ENCODE data around the gene CHRM3.

CHRM3 gene

DNA sequence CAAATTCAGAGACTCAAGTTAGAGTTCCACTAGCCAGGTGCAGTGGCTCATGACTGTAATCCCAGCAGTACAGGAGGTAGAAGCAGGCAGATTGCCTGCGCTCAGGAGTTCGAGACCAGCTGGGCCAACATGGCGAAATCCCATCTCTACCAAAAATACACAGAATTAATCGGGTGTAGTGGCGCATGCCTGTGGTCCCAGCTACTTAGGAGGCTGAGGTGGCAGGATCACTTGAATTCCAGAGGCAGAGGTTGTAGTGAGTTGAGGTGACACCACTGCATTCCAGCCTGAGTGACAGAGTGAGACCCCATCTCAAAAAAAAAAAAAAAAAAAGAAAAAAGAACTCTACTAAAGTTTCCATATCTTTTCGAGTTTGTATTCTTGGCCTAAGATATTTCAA lies 36.7 kb upstream of the CHRM3 start:
- Histone ChIP-seq H3K9me3 (ENCODE audit: severe bottlenecking) (no peaks in the 10 kb centered on the region), H3K36me3 (ENCODE audit: low read depth) (no peaks in the 10 kb centered on the region), H3K27me3 (ENCODE audit: insufficient read depth, poor library complexity, severe bottlenecking) (no peaks in the 10 kb centered on the region), H3K4me3 (ENCODE audit: severe bottlenecking) (no peak overlapping the region), H3K4me1 (ENCODE audit: insufficient read depth, poor library complexity, severe bottlenecking) (no peaks in the 10 kb centered on the region), H3K27ac (ENCODE audit: poor library complexity, severe bottlenecking) (no peak overlapping the region)
- ATAC-seq (ENCODE audit: low read depth) (no peak), DNase-seq (ENCODE audit: low spot score) (no peak)
- TF ChIP-seq CTCF (IDR thresholded peaks at IDR 0.05; ENCODE audit: poor library complexity, severe bottlenecking), result no peak

- Histone ChIP-seq H3K27ac (ENCODE audit: poor library complexity, severe bottlenecking) (no peak overlapping the region), H3K4me3 (ENCODE audit: severe bottlenecking) (no peak overlapping the region), H3K36me3 (ENCODE audit: low read depth) (no peaks in the 10 kb centered on the region), H3K9me3 (ENCODE audit: severe bottlenecking) (no peaks in the 10 kb centered on the region), H3K4me1 (ENCODE audit: insufficient read depth, poor library complexity, severe bottlenecking) (no peaks in the 10 kb centered on the region), H3K27me3 (ENCODE audit: insufficient read depth, poor library complexity, severe bottlenecking) (no peaks in the 10 kb centered on the region)
- no peak for TF ChIP-seq CTCF (IDR thresholded peaks at IDR 0.05; ENCODE audit: poor library complexity, severe bottlenecking)
- no peak for ATAC-seq (ENCODE audit: low read depth)
- no peak for DNase-seq (ENCODE audit: low spot score)
Observed at GRCh38 chr1:239353536-239353935, 32.8 kb upstream of the CHRM3 start.

- no peaks in the 10 kb centered on the region for H3K4me1 ChIP-seq (ENCODE audit: insufficient read depth, poor library complexity, severe bottlenecking)
- H3K4me3 ChIP-seq (ENCODE audit: severe bottlenecking), result no peak overlapping the region
- H3K9me3 ChIP-seq (ENCODE audit: severe bottlenecking), result no peaks in the 10 kb centered on the region
- no peaks in the 10 kb centered on the region for H3K36me3 ChIP-seq (ENCODE audit: low read depth)
- TF ChIP-seq CTCF (IDR thresholded peaks at IDR 0.05; ENCODE audit: poor library complexity, severe bottlenecking), result no peak
- no peaks in the 10 kb centered on the region for H3K27me3 ChIP-seq (ENCODE audit: insufficient read depth, poor library complexity, severe bottlenecking)
- ATAC-seq (ENCODE audit: low read depth) (no peak), DNase-seq (ENCODE audit: low spot score) (no peak)
- H3K27ac ChIP-seq (ENCODE audit: poor library complexity, severe bottlenecking), result no peak overlapping the region
Observed at GRCh38 chr1:239354231-239354630, 32.1 kb upstream of the CHRM3 start.

DNA sequence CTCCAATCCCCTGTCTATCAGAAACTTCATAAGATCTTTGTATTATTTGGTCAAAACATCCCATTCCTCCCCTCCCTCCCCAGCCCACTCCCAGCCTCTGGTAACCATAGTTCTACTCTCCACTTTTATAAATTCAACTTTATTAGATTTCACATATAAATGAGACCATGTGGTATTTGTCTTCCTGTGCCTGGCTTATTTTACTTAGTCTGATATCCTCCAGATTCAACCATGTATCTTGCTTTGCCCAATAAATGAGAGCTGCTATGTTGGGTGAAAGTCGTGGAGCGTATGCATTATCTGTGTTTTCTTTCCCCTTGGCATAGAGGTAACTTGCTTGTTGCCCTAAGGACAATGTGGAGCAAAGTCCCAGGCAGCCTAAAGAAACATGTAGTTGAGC lies 28.5 kb upstream of the CHRM3 start:
- no peak for ATAC-seq (ENCODE audit: low read depth)
- Histone ChIP-seq H3K9me3 (ENCODE audit: severe bottlenecking) (no peaks in the 10 kb centered on the region), H3K4me1 (ENCODE audit: insufficient read depth, poor library complexity, severe bottlenecking) (peaks cover 7% of the 10 kb centered on the region), H3K36me3 (ENCODE audit: low read depth) (no peaks in the 10 kb centered on the region), H3K27ac (ENCODE audit: poor library complexity, severe bottlenecking) (no peak overlapping the region), H3K4me3 (ENCODE audit: severe bottlenecking) (no peak overlapping the region), H3K27me3 (ENCODE audit: insufficient read depth, poor library complexity, severe bottlenecking) (no peaks in the 10 kb centered on the region)
- DNase-seq (ENCODE audit: low spot score), result no peak
- TF ChIP-seq CTCF (IDR thresholded peaks at IDR 0.05; ENCODE audit: poor library complexity, severe bottlenecking), result no peak

- Histone ChIP-seq H3K27ac (ENCODE audit: poor library complexity, severe bottlenecking) (no peak overlapping the region), H3K27me3 (ENCODE audit: insufficient read depth, poor library complexity, severe bottlenecking) (no peaks in the 10 kb centered on the region), H3K36me3 (ENCODE audit: low read depth) (no peaks in the 10 kb centered on the region), H3K4me1 (ENCODE audit: insufficient read depth, poor library complexity, severe bottlenecking) (peaks cover 7% of the 10 kb centered on the region), H3K9me3 (ENCODE audit: severe bottlenecking) (no peaks in the 10 kb centered on the region), H3K4me3 (ENCODE audit: severe bottlenecking) (no peak overlapping the region)
- no peak for DNase-seq (ENCODE audit: low spot score)
- no peak for TF ChIP-seq CTCF (IDR thresholded peaks at IDR 0.05; ENCODE audit: poor library complexity, severe bottlenecking)
- ATAC-seq (ENCODE audit: low read depth), result peak; percentile 88
Observed at GRCh38 chr1:239361403-239361802, 25.0 kb upstream of the CHRM3 start.
